IPS-NIHi7 (cell line): ENCODE data around the gene SLC37A3.
"Not testable (repeated sequence)": the region's sequence is repeated elsewhere in the genome, so short reads cannot be mapped to it uniquely, and the experiment has no call there.

Experiments
- DNase-seq: peaks from one replicate; pipeline ENCODE4 v3.0.0; 2012; ENCODE audit warnings: mixed read lengths; ENCODE audit errors: extremely low spot score

SLC37A3 gene

GRCh38 chr7:140348161-140348849 is 50.0 kb downstream of the SLC37A3 start:
- no peak for DNase-seq

GRCh38 chr7:140347218-140347617 is 51.1 kb downstream of the SLC37A3 start:
- DNase-seq = no peak

- DNase-seq = no peak
These were observed 52.9 kb downstream of the SLC37A3 start for GRCh38 chr7:140345426-140345825.

- peak; percentile 80 for DNase-seq
These were observed 55.4 kb downstream of the SLC37A3 start for GRCh38 chr7:140342727-140343514.

- DNase-seq = not testable (repeated sequence)
These were observed 59.4 kb downstream of the SLC37A3 start for GRCh38 chr7:140338959-140339358.

- no peak for DNase-seq
These were observed 63.8 kb downstream of the SLC37A3 start for GRCh38 chr7:140334341-140335057.

- no peak for DNase-seq
These were observed 64.6 kb downstream of the SLC37A3 start for GRCh38 chr7:140333686-140334085.

GRCh38 chr7:140333223-140333622 is 65.1 kb downstream of the SLC37A3 start:
- DNase-seq = no peak

GRCh38 chr7:140330595-140330994 is 67.7 kb downstream of the SLC37A3 start:
- no peak for DNase-seq

GRCh38 chr7:140330128-140330527 is 68.2 kb downstream of the SLC37A3 start:
- no peak for DNase-seq

- no peak for DNase-seq
These were observed 71.1 kb downstream of the SLC37A3 start for GRCh38 chr7:140327261-140327661.

- DNase-seq = peak; percentile 77
These were observed 72.0 kb downstream of the SLC37A3 start for GRCh38 chr7:140326116-140326928.

GRCh38 chr7:140325600-140325999 is 72.7 kb downstream of the SLC37A3 start:
- no peak for DNase-seq

GRCh38 chr7:140324714-140325113 is 73.6 kb downstream of the SLC37A3 start:
- DNase-seq = no peak

- peak; percentile 48 for DNase-seq
These were observed 75.6 kb downstream of the SLC37A3 start for GRCh38 chr7:140322759-140323158.

- DNase-seq = not testable (repeated sequence)
These were observed 78.3 kb downstream of the SLC37A3 start for GRCh38 chr7:140320078-140320477.

- no peak for DNase-seq
These were observed 80.3 kb downstream of the SLC37A3 start for GRCh38 chr7:140317999-140318398.

GRCh38 chr7:140317597-140317996 is 80.7 kb downstream of the SLC37A3 start:
- DNase-seq = no peak

GRCh38 chr7:140316165-140316661 is 82.1 kb downstream of the SLC37A3 start:
- no peak for DNase-seq

- DNase-seq = no peak
These were observed 82.7 kb downstream of the SLC37A3 start for GRCh38 chr7:140315498-140316164.
